Measurements from ENCODE around the gene GPATCH1.
"Not testable (repeated sequence)": the region's sequence is repeated elsewhere in the genome, so short reads cannot be mapped to it uniquely, and the experiment has no call there.

GPATCH1 gene

GRCh38 chr19:33139165-33139564, 58.2 kb downstream of the GPATCH1 start:
- H3K27me3 ChIP-seq (replicated peaks): no peaks in the 10 kb centered on the region
- no peaks in the 10 kb centered on the region for H3K36me3 ChIP-seq (replicated peaks)
- no peak overlapping the region for H3K27ac ChIP-seq
- in situ Hi-C loops (cut with HindIII; ENCODE audit: low pct_ligation_motif_present, low sequenced_read_pairs): no loop called here
- no peak overlapping the region for H3K4me3 ChIP-seq (ENCODE audit: low read depth, low read length)
- TF ChIP-seq, protein P1, sequence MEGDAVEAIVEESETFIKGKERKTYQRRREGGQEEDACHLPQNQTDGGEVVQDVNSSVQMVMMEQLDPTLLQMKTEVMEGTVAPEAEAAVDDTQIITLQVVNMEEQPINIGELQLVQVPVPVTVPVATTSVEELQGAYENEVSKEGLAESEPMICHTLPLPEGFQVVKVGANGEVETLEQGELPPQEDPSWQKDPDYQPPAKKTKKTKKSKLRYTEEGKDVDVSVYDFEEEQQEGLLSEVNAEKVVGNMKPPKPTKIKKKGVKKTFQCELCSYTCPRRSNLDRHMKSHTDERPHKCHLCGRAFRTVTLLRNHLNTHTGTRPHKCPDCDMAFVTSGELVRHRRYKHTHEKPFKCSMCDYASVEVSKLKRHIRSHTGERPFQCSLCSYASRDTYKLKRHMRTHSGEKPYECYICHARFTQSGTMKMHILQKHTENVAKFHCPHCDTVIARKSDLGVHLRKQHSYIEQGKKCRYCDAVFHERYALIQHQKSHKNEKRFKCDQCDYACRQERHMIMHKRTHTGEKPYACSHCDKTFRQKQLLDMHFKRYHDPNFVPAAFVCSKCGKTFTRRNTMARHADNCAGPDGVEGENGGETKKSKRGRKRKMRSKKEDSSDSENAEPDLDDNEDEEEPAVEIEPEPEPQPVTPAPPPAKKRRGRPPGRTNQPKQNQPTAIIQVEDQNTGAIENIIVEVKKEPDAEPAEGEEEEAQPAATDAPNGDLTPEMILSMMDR (IDR thresholded peaks at IDR 0.05; ENCODE audit: low read depth, low read length, missing control alignments): no peak
- no peak for DNase-seq

- in situ Hi-C loops (cut with HindIII; ENCODE audit: low pct_ligation_motif_present, low sequenced_read_pairs): no loop called here
Measured at GRCh38 chr19:33143897-33144405, 63.0 kb downstream of the GPATCH1 start.

GRCh38 chr19:33146209-33146608, 65.2 kb downstream of the GPATCH1 start:
- TF ChIP-seq, protein P1 (IDR thresholded peaks at IDR 0.05; ENCODE audit: low read depth, low read length, missing control alignments): no peak
- Histone ChIP-seq H3K27me3 (replicated peaks) (no peaks in the 10 kb centered on the region), H3K27ac (no peak overlapping the region), H3K4me3 (ENCODE audit: low read depth, low read length) (no peak overlapping the region), H3K36me3 (replicated peaks) (no peaks in the 10 kb centered on the region)
- DNase-seq: no peak
- in situ Hi-C loops (cut with HindIII; ENCODE audit: low pct_ligation_motif_present, low sequenced_read_pairs): no loop called here

More at GRCh38 chr19:33143897-33144405, 63.0 kb downstream of the GPATCH1 start:
- Histone ChIP-seq H3K36me3 (replicated peaks) (no peaks in the 10 kb centered on the region), H3K27ac (no peak overlapping the region), H3K4me3 (ENCODE audit: low read depth, low read length) (no peak overlapping the region), H3K27me3 (replicated peaks) (no peaks in the 10 kb centered on the region)
- TF ChIP-seq, protein P1 (IDR thresholded peaks at IDR 0.05; ENCODE audit: low read depth, low read length, missing control alignments): peak; percentile 96
- DNase-seq: peak; percentile 40

DNA sequence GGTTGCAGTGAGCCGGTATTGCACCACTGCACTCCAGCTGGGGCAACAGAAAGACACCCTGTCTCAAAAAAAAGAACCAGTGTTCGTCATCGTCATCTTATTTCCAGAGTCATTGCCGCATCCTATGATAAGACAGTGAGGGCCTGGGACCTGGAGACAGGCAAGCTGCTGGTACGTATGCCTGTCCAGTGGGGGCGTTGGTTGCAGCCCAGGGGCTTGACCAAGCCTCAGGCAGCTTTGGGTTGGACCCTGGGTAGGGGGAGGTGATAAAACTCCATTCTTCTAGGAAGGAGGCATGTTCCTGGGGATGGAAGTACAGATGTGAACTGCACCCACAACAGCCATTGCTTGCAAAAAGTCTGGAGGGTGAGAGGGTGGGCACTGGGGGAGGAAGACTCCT, 66.6 kb downstream of the GPATCH1 start:
- no peak for DNase-seq
- in situ Hi-C loops (cut with HindIII; ENCODE audit: low pct_ligation_motif_present, low sequenced_read_pairs): no loop called here
- H3K36me3 ChIP-seq (replicated peaks): no peaks in the 10 kb centered on the region
- no peaks in the 10 kb centered on the region for H3K27me3 ChIP-seq (replicated peaks)
- H3K27ac ChIP-seq: no peak overlapping the region
- H3K4me3 ChIP-seq (ENCODE audit: low read depth, low read length): no peak overlapping the region
- TF ChIP-seq, protein P1 (IDR thresholded peaks at IDR 0.05; ENCODE audit: low read depth, low read length, missing control alignments): no peak

DNA sequence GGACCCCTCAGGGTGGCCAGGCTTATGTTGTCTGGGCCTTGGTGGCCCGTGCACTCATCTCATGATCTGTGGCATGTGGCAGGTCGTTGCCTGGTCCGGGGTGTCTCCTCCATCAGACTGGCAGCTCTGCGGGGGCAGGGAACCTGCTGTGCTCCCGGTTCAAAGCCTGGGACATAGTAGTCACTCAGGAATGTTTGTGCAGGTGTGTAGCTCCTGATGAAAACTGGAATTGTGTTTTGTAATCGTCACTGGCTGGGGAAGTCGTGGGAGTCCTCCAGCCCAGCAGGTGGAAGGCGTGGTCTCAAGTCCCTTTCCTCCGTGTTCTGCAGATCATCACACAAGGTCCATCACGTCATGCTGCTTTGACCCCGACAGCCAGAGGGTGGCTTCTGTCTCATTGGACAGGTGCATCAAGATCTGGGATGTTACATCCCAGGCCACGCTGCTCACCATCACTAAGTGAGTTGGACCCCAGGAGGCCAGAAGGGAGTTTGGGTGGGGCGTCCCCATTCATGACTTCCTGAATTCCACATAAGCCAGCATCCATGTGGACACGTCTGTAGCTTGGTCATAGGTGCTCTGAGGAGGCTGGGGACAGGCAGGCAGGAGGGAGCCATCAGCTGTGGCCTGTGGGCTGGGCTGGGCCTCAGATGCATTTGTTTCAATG, 70.0 kb downstream of the GPATCH1 start:
- TF ChIP-seq, protein P1 (IDR thresholded peaks at IDR 0.05; ENCODE audit: low read depth, low read length, missing control alignments): no peak
- Histone ChIP-seq H3K27ac (no peak overlapping the region), H3K27me3 (replicated peaks) (no peaks in the 10 kb centered on the region), H3K36me3 (replicated peaks) (no peaks in the 10 kb centered on the region), H3K4me3 (ENCODE audit: low read depth, low read length) (no peak overlapping the region)
- in situ Hi-C loops (cut with HindIII; ENCODE audit: low pct_ligation_motif_present, low sequenced_read_pairs): no loop called here
- no peak for DNase-seq

DNA sequence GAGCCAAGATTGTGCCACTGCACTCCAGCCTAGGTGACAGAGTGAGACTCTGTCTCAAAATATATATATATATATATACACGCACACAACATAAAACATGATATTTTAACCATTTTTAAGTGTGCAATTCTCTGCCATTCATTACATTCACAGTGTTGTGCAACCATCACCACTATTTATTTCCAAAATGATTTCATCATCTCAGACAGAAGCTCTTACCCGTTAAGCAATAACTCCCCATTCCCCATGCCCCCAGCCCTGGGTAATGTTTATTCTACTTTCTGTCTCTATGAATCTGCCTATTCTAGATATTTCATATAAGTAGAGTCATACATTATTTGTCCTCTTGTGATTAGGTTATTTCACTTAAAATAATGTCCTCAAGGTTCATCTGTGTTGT, 71.2 kb downstream of the GPATCH1 start:
- Histone ChIP-seq H3K27ac (no peak overlapping the region), H3K27me3 (replicated peaks) (no peaks in the 10 kb centered on the region), H3K4me3 (ENCODE audit: low read depth, low read length) (no peak overlapping the region), H3K36me3 (replicated peaks) (no peaks in the 10 kb centered on the region)
- no peak for DNase-seq
- in situ Hi-C loops (cut with HindIII; ENCODE audit: low pct_ligation_motif_present, low sequenced_read_pairs): no loop called here
- TF ChIP-seq, protein P1 (IDR thresholded peaks at IDR 0.05; ENCODE audit: low read depth, low read length, missing control alignments): no peak

GRCh38 chr19:33152625-33153024, 71.6 kb downstream of the GPATCH1 start:
- H3K27me3 ChIP-seq (replicated peaks); DNase-seq; H3K36me3 ChIP-seq (replicated peaks); H3K27ac ChIP-seq; H3K4me3 ChIP-seq (ENCODE audit: low read depth, low read length); in situ Hi-C loops (cut with HindIII; ENCODE audit: low pct_ligation_motif_present, low sequenced_read_pairs): not testable (repeated sequence)

DNA sequence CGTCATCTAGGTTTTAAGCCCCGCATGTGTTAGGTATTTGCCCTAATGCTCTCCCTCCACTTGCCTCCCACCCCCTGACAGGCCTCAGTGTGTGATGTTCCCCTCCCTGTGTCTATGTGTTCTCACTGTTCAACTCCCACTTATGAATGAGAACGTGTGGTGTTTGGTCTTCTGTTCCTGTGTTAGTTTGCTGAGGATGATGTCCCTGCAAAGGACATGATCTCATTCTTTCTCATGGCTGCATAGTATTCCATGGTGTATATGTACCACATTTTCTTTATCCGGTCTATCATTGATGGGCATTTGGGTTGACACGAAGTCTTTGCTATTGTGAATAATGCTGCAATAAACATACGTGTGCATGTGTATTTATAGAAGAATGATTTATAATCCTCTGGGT, 73.3 kb downstream of the GPATCH1 start:
- H3K27ac ChIP-seq; DNase-seq; H3K4me3 ChIP-seq (ENCODE audit: low read depth, low read length); H3K27me3 ChIP-seq (replicated peaks); in situ Hi-C loops (cut with HindIII; ENCODE audit: low pct_ligation_motif_present, low sequenced_read_pairs); H3K36me3 ChIP-seq (replicated peaks): not testable (repeated sequence)

Data from brain microvascular endothelial cell (primary cell).